Skeletal muscle tissue (tissue), 4 donors: ENCODE data around the gene HEXD. TPM values are rescaled to one million over a fixed set of nuclear protein-coding genes. Genes with fewer than 3 reads are reported as not detected.

Experiments
- H3K27ac ChIP-seq: one replicate; pipeline ENCODE4 v1.7.0; 2013; ENCODE audit warnings: mild to moderate bottlenecking, low read depth, low read length, inconsistent platforms
- H3K27me3 ChIP-seq, 3 donors: one replicate each; pipeline ENCODE4 v1.7.0; 2013; ENCODE audit warnings: low read length in 3 of 3; ENCODE audit not compliant: control insufficient read depth in 3 of 3, insufficient read depth in 3 of 3
- H3K36me3 ChIP-seq, 3 donors: one replicate each; pipeline ENCODE4 v1.7.0; 2013; ENCODE audit warnings: low read length in 3 of 3; ENCODE audit not compliant: control insufficient read depth in 3 of 3, insufficient read depth in 3 of 3
- H3K4me1 ChIP-seq, 3 donors: one replicate each; pipeline ENCODE4 v1.7.0; 2013; ENCODE audit warnings: low read length in 3 of 3, mild to moderate bottlenecking in 3 of 3; ENCODE audit not compliant: control insufficient read depth in 3 of 3, insufficient read depth in 3 of 3
- H3K4me3 ChIP-seq, 3 donors: one replicate each; pipeline ENCODE4 v1.7.0; 2013; ENCODE audit warnings: low read length in 3 of 3
- H3K9ac ChIP-seq, 3 donors: one replicate each; pipeline ENCODE4 v1.7.0; 2013; ENCODE audit warnings: low read length in 3 of 3, mild to moderate bottlenecking in 3 of 3, moderate library complexity in 2 of 3, low read depth in 1 of 3
- H3K9me3 ChIP-seq, 3 donors: one replicate each; pipeline ENCODE4 v1.7.0; 2013; ENCODE audit warnings: low read length in 3 of 3; ENCODE audit not compliant: control insufficient read depth in 3 of 3
- total RNA-seq: library from RNA; depleted of rRNA; stranded (reverse); fragments of >200 nt; gene quantifications from one replicate; pipeline ENCODE4 v1.2.3, GENCODE V29; 2014
- donor health status: Osteomylitis.

Gene HEXD
- total RNA-seq, 1 donor from 2014 or later, result 11.5 TPM

DNA sequence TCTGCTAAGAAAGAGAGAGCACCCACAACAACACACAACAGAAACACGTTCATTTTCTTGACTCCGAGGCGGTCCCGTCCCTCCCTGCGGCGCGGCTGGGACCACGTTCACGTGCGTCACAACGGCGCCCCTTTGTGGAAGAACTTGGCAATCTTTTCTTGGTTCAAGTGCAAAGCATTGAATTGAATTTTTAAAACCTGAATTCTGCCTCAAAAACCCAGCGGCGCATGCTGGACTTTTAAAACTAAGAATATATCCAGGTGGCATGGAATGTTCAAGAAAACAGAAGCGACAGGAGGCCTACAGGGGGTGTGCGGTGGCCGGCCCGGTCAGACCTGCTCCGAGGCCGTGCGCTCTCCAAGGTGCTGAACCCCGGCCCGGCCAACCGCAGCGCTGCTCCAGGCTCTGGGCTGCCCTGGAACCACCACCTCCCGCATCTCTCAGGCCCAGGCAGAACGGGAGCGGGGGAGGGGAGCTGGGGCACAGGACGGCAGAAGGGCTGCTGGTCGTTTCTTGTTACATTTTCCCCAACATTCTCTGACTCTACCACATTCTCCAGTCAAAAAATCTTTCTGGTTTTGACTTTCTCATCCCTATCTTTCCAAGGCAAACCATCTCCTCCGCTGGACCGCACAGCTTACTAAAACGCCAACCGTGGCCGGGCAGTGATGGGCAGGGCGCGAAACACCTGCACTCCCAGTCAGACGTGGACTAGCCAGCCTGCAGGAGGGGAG lies 3.4 kb upstream of the HEXD start:
- Histone ChIP-seq H3K9me3 (no peaks in the 10 kb centered on the region), H3K36me3 (peaks cover 2 to 6% (median 5%) of the 10 kb centered on the region in 3 donors), H3K9ac (no peak overlapping the region), H3K27ac (no peak overlapping the region), H3K27me3 (no peaks in the 10 kb centered on the region), H3K4me3 (no peak overlapping the region), H3K4me1 (peaks cover 10 to 14% (median 13%) of the 10 kb centered on the region in 3 donors)

DNA sequence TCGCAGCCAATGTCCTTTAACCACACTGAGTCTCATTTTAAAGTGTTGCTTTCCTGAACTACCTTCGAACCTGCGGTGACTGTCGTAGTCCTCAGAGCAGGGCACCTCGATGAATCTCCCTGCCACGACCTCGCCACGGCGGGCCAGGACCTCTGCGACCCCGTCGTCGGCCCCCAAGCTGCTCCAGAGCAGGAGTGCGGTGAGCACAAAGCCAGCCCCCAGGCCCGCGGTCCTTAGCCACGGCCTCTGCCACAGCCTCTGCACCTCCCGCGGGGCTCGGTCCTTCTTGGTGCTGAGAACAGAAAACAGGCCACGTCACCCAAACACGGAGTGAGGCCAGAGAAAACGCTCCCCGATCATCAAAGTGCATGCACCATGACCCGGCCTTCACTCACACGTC lies 2.8 kb upstream of the HEXD start:
- Histone ChIP-seq H3K4me3 (no peak overlapping the region), H3K27ac (no peak overlapping the region), H3K36me3 (peaks cover 5 to 8% (median 5%) of the 10 kb centered on the region in 3 donors), H3K9ac (no peak overlapping the region), H3K9me3 (no peaks in the 10 kb centered on the region), H3K27me3 (no peaks in the 10 kb centered on the region), H3K4me1 (peaks cover 10 to 14% (median 13%) of the 10 kb centered on the region in 3 donors)

DNA sequence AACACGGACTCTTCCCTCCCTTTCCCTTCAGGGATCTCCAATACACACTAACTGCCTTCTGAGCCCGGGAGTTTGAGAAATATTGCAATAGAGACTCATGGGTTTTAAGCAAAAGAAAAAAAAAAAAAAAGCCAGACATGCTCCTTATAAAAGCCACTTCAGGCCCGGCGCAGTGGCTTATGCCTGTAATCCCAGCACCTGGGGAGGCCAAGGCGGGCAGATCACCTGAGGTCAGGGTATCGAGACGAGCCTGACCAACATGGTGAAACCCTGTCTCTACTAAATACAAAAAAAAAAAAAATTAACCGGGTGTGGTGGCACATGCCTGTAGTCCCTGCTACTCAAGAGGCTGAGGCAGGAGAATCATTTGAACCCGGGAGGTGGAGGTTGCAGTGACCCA lies 2.4 kb upstream of the HEXD start:
- H3K27ac ChIP-seq, result no peak overlapping the region
- H3K9me3 ChIP-seq, result no peaks in the 10 kb centered on the region
- H3K4me3 ChIP-seq, result no peak overlapping the region
- H3K27me3 ChIP-seq, result no peaks in the 10 kb centered on the region
- H3K9ac ChIP-seq, result no peak overlapping the region
- peaks cover 10 to 14% (median 13%) of the 10 kb centered on the region in 3 donors for H3K4me1 ChIP-seq
- peaks cover 7 to 8% (median 8%) of the 10 kb centered on the region in 3 donors for H3K36me3 ChIP-seq

DNA sequence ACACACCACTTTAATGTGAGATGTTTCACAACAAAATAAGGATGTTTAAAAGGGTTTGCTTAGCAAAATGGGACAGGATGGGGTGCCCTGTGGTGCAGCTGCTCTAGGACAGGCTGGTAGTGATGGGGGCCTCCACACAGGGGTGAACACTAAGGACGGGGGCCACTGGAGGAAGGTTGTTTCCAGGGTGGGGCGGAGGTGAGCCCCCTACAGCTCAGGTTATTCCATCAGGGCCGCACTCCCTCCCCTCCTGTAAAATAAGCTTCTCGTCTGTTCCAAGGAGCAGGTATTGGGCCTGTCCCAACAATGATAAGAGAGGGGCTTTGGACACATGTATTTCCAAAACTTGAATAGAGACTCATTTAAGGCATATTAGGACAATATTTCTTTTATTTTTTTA lies 1.9 kb upstream of the HEXD start:
- H3K27ac ChIP-seq, result no peak overlapping the region
- H3K27me3 ChIP-seq, result no peaks in the 10 kb centered on the region
- no peak overlapping the region for H3K9ac ChIP-seq
- H3K4me3 ChIP-seq, result no peak overlapping the region
- H3K4me1 ChIP-seq, result peaks cover 10 to 14% (median 13%) of the 10 kb centered on the region in 3 donors
- H3K36me3 ChIP-seq, result peaks cover 7 to 11% (median 9%) of the 10 kb centered on the region in 3 donors
- H3K9me3 ChIP-seq, result no peaks in the 10 kb centered on the region

DNA sequence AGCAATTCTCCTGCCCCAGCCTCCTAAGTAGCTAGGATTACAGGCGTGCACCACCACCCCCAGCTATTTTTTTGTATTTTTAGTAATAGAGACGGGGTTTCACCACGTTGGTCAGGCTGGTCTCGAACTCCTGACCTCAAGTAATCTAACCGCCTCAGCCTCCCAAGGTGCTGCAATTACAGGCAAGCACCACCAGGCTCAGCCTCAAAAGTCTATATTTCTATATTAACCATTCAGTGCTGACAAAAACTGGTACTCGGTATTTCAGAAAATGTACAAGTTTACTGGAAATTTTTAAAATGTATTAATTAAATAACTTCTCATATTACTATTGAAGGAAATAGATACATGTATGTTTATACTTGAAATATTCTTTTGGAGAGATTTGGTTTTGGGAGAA lies 1.4 kb upstream of the HEXD start:
- Histone ChIP-seq H3K27ac (no peak overlapping the region), H3K9ac (no peak overlapping the region), H3K27me3 (no peaks in the 10 kb centered on the region), H3K4me3 (no peak overlapping the region), H3K4me1 (peaks cover 10 to 14% (median 11%) of the 10 kb centered on the region in 3 donors), H3K36me3 (peaks cover 6 to 14% (median 11%) of the 10 kb centered on the region in 3 donors), H3K9me3 (no peaks in the 10 kb centered on the region)

DNA sequence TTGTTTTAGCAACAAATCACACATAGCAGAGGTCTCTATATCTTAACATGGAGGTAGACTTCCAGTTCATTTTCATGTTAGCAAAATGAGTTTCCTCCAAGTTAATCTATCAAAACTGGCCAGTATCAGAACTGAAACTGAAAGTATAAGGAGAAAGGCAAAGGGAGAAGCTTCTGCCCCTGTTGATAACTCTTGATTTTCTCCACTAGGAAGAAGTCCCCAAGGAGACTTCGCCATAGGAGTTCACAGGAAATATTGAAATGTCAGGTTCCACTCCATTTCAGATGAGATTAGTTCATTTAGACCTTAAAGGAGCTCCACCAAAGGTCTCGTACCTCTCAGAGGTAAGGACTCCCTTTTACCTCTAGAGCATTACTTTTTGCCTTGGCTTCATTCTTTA lies 1.4 kb downstream of the HEXD start:
- Histone ChIP-seq H3K9me3 (peaks cover 0 to 2% (median 0%) of the 10 kb centered on the region in 3 donors), H3K27ac (no peak overlapping the region), H3K4me3 (peak overlapping the region in 1 of 3 donors; percentile 85), H3K36me3 (peaks cover 10 to 17% (median 14%) of the 10 kb centered on the region in 3 donors), H3K9ac (no peak overlapping the region), H3K27me3 (no peaks in the 10 kb centered on the region), H3K4me1 (peaks cover 10 to 18% (median 13%) of the 10 kb centered on the region in 3 donors)

GRCh38 chr17:82424001-82424862 lies 6.1 kb downstream of the HEXD start:
- Histone ChIP-seq H3K9me3 (peaks cover 0 to 2% (median 0%) of the 10 kb centered on the region in 3 donors), H3K4me3 (no peak overlapping the region), H3K27ac (no peak overlapping the region), H3K36me3 (peaks cover 11 to 18% (median 17%) of the 10 kb centered on the region in 3 donors), H3K4me1 (peaks cover 1 to 7% (median 2%) of the 10 kb centered on the region in 3 donors), H3K27me3 (no peaks in the 10 kb centered on the region), H3K9ac (no peak overlapping the region)

DNA sequence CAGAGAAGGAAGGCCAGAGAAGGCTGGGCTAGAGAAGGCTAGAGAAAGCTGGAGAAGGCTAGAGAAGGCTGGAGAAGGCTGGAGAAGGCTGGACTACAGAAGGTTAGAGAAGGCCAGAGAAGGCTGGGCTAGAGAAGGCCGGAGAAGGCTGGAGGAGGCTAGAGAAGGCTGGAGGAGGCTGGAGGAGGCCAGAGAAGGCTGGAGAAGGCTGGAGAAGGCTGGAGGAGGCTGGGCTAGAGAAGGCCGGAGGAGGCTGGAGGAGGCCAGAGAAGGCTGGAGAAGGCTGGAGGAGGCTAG lies 6.7 kb downstream of the HEXD start:
- Histone ChIP-seq H3K27ac (no peak overlapping the region), H3K27me3 (no peaks in the 10 kb centered on the region), H3K4me3 (no peak overlapping the region), H3K36me3 (peaks cover 16 to 23% (median 18%) of the 10 kb centered on the region in 3 donors), H3K9ac (no peak overlapping the region), H3K9me3 (peaks cover 0 to 2% (median 0%) of the 10 kb centered on the region in 3 donors), H3K4me1 (peaks cover 0 to 3% (median 2%) of the 10 kb centered on the region in 3 donors)

GRCh38 chr17:82428546-82428945 lies 10.4 kb downstream of the HEXD start:
- Histone ChIP-seq H3K27me3 (no peaks in the 10 kb centered on the region), H3K36me3 (peaks cover 16 to 20% (median 20%) of the 10 kb centered on the region in 3 donors), H3K4me1 (peaks cover 0 to 3% (median 2%) of the 10 kb centered on the region in 3 donors), H3K9me3 (no peaks in the 10 kb centered on the region), H3K27ac (no peak overlapping the region), H3K4me3 (no peak overlapping the region), H3K9ac (no peak overlapping the region)

GRCh38 chr17:82429824-82430223 lies 11.7 kb downstream of the HEXD start:
- no peaks in the 10 kb centered on the region for H3K27me3 ChIP-seq
- peaks cover 20 to 25% (median 20%) of the 10 kb centered on the region in 3 donors for H3K36me3 ChIP-seq
- H3K27ac ChIP-seq, result no peak overlapping the region
- H3K9me3 ChIP-seq, result no peaks in the 10 kb centered on the region
- no peaks in the 10 kb centered on the region for H3K4me1 ChIP-seq
- H3K4me3 ChIP-seq, result no peak overlapping the region
- H3K9ac ChIP-seq, result no peak overlapping the region
